HL-60 (cell line): ENCODE data around the gene PSMC6.

Source experiments
- DNase-seq, 2 experiments: peaks; one replicate each; pipeline ENCODE4 v3.0.0-alpha.2; 2010 to 2020; ENCODE audit warnings: low read depth in 1 of 2, low spot score in 1 of 2
- H3K27ac ChIP-seq: fragments of 250-450 bp; sonication (Bioruptor Pico); replicated peaks from 2 replicates; pipeline ENCODE4 v1.5.1; 2020; ENCODE audit warnings: mild to moderate bottlenecking, moderate library complexity
- H3K27me3 ChIP-seq: fragments of 250-450 bp; sonication (Bioruptor Pico); 2 replicates; pipeline ENCODE4 v1.5.1; 2021; ENCODE audit warnings: mild to moderate bottlenecking, moderate library complexity; ENCODE audit not compliant: insufficient read depth, poor library complexity, severe bottlenecking
- H3K4me3 ChIP-seq: replicated peaks from 2 replicates; pipeline ENCODE4 v1.5.1; 2011; ENCODE audit warnings: mild to moderate bottlenecking, control low read depth, low read length; ENCODE audit not compliant: insufficient read depth
- GABPA ChIP-seq: IDR thresholded peaks from 2 replicates; pipeline ENCODE4 v1.6.1; 2012; ENCODE audit warnings: low read depth
- POLR2AphosphoS5 ChIP-seq: IDR thresholded peaks from 2 replicates; pipeline ENCODE4 v1.6.1; 2012; ENCODE audit warnings: low read depth
- SPI1 ChIP-seq: IDR thresholded peaks from 2 replicates; pipeline ENCODE4 v1.6.1; 2012; ENCODE audit warnings: low read depth, mild to moderate bottlenecking, borderline replicate concordance
- TF ChIP-seq, protein P1 (sequence below): IDR thresholded peaks from one replicate; pipeline ENCODE4 v1.5.1; 2011; ENCODE audit warnings: low read length, control low read depth, inconsistent platforms; ENCODE audit not compliant: insufficient read depth
- TF ChIP-seq, protein P2 (sequence below): IDR thresholded peaks from 2 replicates; pipeline ENCODE4 v1.6.1; 2012; ENCODE audit warnings: low read depth; ENCODE audit not compliant: insufficient replicate concordance

Gene PSMC6

DNA sequence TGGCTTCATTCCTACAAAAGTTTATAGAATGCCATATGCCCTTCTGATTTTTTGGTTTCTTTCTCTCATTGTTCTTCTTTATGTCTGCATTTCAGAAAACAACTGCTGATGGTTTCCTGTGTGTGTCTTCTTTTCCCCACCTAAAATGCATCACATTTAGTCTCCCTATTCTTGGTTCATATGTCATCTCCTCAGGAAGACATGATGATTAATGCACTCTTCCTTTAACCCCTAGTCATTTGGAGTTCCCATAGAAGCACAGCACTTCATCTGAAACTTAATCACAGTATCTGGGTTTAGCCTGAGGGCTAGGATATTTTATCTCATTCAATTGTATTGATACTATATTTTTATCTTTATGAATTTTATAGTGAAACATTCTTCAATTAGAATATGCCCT is 62.9 kb downstream of the PSMC6 start:
- no peak for DNase-seq
- Histone ChIP-seq H3K27me3 (no peaks in the 10 kb centered on the region), H3K27ac (no peak overlapping the region), H3K4me3 (no peak overlapping the region)
- TF ChIP-seq SPI1: no peak
- TF ChIP-seq, protein P1, sequence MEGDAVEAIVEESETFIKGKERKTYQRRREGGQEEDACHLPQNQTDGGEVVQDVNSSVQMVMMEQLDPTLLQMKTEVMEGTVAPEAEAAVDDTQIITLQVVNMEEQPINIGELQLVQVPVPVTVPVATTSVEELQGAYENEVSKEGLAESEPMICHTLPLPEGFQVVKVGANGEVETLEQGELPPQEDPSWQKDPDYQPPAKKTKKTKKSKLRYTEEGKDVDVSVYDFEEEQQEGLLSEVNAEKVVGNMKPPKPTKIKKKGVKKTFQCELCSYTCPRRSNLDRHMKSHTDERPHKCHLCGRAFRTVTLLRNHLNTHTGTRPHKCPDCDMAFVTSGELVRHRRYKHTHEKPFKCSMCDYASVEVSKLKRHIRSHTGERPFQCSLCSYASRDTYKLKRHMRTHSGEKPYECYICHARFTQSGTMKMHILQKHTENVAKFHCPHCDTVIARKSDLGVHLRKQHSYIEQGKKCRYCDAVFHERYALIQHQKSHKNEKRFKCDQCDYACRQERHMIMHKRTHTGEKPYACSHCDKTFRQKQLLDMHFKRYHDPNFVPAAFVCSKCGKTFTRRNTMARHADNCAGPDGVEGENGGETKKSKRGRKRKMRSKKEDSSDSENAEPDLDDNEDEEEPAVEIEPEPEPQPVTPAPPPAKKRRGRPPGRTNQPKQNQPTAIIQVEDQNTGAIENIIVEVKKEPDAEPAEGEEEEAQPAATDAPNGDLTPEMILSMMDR: no peak
- TF ChIP-seq, protein P2, sequence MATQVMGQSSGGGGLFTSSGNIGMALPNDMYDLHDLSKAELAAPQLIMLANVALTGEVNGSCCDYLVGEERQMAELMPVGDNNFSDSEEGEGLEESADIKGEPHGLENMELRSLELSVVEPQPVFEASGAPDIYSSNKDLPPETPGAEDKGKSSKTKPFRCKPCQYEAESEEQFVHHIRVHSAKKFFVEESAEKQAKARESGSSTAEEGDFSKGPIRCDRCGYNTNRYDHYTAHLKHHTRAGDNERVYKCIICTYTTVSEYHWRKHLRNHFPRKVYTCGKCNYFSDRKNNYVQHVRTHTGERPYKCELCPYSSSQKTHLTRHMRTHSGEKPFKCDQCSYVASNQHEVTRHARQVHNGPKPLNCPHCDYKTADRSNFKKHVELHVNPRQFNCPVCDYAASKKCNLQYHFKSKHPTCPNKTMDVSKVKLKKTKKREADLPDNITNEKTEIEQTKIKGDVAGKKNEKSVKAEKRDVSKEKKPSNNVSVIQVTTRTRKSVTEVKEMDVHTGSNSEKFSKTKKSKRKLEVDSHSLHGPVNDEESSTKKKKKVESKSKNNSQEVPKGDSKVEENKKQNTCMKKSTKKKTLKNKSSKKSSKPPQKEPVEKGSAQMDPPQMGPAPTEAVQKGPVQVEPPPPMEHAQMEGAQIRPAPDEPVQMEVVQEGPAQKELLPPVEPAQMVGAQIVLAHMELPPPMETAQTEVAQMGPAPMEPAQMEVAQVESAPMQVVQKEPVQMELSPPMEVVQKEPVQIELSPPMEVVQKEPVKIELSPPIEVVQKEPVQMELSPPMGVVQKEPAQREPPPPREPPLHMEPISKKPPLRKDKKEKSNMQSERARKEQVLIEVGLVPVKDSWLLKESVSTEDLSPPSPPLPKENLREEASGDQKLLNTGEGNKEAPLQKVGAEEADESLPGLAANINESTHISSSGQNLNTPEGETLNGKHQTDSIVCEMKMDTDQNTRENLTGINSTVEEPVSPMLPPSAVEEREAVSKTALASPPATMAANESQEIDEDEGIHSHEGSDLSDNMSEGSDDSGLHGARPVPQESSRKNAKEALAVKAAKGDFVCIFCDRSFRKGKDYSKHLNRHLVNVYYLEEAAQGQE: no peak
- TF ChIP-seq GABPA: no peak
- no peak for TF ChIP-seq POLR2AphosphoS5

DNA sequence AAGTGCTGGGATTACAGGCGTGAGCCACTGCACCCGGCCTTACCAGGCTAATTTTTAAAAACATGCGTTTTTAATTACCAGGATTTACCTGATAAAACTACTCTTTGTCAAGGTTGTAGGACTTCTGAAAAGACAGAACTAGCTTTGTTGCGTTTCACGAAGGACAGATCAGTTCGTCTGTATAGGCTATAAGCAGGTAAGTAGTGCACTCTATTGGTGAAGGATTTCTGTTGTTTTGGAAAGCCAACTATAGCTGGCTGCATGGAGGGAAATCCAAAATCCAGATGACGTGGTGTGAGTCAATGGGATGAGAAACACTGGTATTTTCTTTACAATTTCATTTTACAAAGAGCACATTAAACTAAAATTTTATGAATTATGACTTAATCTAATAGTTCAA is 69.8 kb downstream of the PSMC6 start:
- TF ChIP-seq, protein P1: no peak
- TF ChIP-seq, protein P2: no peak
- no peak for TF ChIP-seq GABPA
- TF ChIP-seq POLR2AphosphoS5: no peak
- no peak for TF ChIP-seq SPI1
- DNase-seq: no peak
- no peak overlapping the region for H3K27ac ChIP-seq

More for the DNA sequence above, 69.8 kb downstream of the PSMC6 start:
- no peaks in the 10 kb centered on the region for H3K27me3 ChIP-seq
- no peak overlapping the region for H3K4me3 ChIP-seq
